ENCODE measurements around the gene PTPN2.

GRCh38 chr18:12782521-12782920, 101.5 kb downstream of the PTPN2 start:
- TF ChIP-seq CTCF (IDR thresholded peaks at IDR 0.05; ENCODE audit: insufficient read depth, low read length) (no peak), GABPA (IDR thresholded peaks at IDR 0.05; ENCODE audit: low read depth) (no peak)
